Brain pericyte (primary cell): ENCODE results near the gene ATP6V0A1.

Experiments
- DNase-seq: peaks from one replicate; pipeline ENCODE4 v3.0.0-alpha.2; 2012; ENCODE audit warnings: low read depth, low spot score

The ATP6V0A1 gene

DNA sequence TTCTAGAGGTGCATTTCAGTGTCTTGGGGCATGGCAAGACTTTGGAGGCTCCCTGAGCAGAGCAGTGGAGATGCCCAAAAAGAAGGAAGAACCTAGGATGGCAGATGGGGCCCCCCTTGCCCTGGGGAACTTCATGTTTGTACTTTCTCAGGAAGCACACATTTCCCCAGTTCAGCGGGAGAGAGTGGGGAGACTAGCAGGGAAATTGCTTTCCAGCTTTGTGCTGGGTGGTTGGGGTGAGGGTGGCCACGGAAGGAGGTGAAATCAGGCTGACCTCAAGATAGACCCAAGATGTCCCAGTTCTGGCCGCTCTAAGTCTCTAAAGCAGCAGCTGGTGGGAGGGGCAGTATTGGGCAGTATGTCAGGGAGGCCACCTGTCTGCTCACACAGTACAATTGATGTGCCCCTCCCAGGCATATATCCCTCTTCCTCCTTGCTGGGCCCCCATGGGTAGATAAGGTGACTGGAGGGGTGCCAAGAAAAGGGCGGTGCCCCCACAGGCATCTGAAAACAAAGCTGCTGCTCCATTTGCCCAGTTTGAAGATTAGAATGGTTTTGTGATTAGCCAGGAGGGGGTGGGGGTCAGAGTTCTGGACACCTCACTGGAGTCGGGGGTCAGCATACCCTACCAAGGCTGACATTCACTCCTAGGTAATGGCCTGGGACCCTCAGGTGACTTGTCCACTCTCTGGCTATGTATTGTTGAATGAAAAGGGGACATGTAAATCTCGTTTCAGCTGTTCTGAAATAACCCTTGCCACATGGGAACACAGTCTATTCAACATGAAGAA, 60.3 kb downstream of the ATP6V0A1 start:
- DNase-seq: no peak

DNA sequence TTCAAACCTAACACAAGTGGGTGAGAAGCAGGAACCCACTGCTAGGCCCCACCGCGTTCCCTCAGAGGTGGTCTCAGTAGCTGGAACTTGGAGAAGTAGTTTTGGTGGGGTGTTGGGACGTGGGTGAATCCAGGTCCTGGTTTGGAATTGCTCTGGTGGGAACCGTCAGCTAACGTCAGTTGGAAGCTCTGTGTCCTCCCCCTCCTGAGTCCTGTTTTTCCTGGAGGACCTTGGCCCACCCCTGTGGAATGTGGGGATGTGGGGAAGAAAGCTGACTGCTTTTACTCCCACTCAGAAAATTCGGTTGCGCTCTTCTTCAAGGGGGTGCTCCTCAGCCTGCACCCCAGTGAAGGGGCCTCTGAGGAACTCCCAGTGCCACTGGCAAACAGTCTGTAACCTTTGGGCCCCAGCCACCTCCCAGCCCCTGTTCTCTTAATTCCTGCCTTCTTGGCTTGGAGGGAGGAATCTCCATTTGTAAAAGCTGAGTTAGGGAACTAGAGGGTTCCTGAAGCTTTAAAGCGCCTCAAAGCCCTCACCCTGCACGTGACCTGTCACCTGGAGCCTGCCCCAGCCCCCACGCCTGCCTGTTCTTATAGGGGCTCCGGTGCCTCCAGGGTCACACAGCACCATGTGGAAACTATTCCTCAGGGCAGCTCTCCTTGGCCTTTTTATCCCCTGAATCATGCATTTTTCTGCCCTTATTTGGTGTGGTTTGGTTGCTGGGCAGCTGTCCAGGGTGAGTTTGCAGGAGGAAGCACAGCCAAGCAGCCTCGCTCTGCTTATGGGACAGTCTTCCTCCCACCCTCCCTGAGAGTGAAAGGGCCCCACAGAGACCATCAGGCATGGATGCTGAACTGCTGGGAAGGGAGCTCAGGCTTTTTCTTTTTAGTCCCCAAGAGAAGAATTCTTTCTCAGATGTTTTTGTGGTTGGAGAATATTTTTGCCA, 61.1 kb downstream of the ATP6V0A1 start:
- DNase-seq: peak; percentile 89

DNA sequence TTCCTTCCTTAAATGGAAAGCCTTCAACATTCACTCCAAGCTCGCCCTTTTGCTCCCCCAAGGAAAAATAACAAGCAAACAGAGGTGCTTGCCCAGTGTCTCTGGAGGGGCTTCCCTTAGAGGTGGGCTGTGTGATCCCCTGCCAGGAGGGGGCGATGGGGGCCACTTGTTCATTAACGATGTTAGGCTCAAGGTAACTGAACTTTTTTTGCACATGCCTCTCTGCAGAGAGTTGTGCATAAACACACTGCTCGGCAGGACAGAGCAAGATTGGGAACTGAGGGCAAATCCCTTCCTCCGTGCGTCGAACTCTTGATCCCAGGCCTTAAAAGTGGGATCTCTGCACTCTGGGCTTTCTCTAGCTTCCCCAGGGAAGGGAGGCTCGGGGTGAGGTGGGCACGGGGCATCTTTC, 61.9 kb downstream of the ATP6V0A1 start:
- DNase-seq: no peak

DNA sequence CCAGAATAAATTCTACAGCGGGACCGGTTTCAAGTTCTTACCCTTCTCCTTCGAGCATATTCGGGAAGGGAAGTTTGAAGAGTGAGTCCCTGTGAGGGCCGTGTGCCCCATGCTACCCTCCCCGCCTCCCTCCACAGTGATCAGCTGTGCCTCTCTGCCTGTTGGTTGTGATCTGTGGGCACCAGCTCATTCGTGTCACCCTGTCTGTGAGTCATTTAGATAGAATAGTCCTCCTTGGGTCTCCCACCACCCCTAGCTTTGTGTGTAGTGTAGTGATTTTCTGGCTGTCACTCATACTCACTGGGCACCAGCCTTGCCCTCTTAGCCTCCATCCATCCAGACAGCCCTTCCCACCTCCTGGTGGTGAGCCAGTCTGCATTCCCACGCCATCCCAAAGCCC, 62.4 kb downstream of the ATP6V0A1 start:
- no peak for DNase-seq

DNA sequence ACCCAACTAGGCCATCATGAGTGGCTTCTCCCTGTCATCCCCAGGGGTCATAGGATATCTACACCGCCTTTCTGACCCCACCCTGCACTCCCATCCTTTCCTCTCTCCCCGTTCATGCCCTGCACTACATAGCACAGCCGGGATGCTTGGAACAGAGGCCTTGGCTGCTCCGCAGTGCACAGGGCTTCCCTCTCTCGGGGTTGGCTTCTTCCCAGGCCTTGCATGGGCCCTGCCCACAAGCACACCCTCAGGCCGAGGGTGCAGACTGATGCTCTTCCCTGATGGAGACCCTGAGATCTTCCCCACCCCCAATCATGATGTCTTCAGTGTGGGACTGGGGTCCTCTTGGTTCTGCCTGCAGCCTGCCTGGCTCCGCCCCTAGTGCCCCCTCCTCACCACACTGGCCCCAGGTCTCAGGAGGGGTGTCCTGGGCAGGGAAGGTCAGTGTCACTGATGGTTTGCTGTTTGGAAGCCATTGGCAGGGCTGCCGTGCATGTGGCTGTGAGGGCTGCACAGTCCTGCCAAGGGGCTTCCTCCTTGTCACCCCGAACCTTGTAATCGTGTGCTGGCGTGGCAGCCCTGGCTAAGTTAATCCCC, 63.1 kb downstream of the ATP6V0A1 start:
- no peak for DNase-seq

DNA sequence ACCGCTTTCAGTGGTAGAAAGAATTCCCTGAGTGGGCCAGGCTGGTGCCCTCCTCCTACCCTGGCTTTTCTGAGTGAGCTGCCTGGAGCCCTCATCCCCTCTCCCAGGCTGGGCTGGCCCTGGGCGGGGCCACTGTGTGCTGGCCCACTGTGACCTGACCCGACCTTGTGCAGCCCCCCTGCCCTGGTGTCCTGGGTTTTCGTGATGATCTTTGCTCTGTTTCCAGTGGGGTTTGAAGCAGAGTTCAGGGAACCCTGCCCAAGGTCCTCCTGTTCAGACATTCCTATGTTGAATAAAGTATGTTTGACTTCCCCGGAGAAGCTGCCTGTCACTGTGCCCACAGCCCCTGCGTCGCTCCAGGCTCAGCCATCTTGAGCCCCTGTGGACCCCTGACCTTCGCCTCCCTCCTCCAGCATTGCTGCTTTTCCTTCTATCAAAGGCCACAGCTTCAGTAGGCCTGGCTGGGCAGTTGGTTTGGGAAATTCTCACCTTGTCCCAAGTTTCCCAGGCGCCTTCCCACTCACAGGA, 63.6 kb downstream of the ATP6V0A1 start:
- DNase-seq: no peak

DNA sequence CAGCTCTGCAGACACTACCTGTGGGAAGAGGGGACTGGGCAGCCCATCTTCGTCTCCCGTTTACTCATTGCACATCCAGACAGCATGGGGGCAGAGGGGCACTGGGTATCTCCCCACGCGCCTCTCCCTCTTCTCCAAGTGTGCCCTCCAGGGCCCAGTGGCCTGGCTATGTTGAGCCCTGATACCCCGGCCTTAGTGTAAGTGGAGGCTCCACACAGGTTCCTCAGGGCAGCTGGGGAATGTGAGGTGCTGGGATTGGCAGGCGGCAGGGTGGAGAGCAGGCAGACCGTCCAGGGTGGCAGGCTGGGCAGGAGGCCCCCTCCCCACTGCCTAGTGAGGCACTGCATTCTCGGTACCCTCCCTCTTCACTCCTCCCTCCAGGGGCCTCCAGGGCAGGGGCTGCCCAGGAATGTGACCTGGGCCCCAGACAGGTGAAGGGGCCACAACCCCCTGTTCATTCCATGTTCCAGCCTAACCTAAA, 64.2 kb downstream of the ATP6V0A1 start:
- DNase-seq: no peak

DNA sequence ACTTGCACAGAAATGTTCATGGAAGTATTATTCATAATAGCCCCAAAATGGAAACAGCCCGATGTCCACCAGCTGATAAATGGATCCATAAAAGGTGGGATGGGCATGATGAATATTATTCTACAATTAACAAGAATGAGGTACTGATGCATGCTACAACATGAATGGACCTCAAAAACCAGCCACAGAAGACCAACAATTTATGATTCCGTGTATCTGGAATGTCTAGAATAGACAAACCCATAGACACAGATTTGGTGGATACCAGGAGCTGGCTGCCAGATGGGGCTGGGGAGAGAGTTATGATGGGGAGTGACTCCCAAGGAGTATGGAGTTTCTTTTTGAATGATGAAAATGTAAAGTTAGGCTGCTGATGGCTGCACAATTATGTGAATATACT, 66.5 kb downstream of the ATP6V0A1 start:
- DNase-seq: no peak

DNA sequence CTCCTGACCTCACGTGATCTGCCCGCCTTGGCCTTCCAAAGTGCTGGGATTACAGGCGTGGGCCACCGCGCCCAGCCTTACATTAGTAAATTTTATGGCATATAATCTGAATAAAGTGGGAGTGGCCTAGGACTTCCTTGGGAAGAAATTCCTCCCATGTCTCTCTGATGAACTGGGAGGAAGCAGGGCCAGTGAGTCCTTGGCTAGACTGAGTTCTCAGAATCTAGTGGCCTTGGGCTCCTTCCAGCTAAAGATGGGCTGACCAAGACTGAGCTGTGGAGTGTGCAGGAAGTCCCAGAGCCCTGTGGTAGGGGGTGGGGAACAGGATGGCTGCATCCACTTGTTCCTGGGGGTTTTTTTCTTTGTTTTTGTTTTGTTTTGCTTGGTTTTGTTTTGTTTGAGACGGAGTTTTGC, 67.4 kb downstream of the ATP6V0A1 start:
- no peak for DNase-seq

DNA sequence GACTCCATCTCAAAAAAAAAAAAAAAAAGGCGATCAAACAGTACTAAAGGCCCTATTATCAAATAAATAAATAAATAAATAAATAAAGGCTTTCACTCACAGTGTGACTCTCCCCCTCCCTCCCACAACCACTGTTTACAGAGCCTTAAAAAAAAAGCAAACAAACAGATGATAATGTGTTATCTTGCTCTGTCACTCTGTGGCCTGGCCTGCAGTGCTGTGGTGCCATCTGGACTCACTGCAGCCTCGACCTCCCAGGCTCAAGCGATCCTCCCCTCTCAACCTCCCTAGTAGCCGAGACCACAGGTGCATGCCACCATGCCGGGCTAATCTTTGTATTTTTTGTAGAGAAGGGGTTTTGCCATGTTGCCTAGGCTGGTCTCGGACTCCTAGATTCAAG, 69.3 kb downstream of the ATP6V0A1 start:
- no peak for DNase-seq

DNA sequence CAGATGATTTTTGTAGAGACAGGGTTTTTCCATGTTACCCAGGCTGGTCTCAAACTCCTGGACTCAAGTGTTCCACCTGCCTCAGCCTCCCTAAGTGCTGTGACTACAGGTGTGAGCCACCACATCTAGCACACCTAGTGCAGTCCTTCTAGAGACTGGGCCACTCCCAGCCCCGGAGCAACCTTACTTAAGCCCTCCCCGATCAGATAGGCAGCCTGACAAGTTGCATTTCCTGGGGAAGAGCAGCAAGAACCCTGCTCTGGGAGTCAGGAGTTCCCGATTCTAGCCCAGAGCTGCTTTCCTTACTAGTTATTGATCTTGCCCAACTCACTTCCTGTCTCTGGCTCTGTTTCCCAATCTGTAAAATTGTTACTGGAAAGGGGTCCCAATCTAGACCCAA, 70.4 kb downstream of the ATP6V0A1 start:
- no peak for DNase-seq

DNA sequence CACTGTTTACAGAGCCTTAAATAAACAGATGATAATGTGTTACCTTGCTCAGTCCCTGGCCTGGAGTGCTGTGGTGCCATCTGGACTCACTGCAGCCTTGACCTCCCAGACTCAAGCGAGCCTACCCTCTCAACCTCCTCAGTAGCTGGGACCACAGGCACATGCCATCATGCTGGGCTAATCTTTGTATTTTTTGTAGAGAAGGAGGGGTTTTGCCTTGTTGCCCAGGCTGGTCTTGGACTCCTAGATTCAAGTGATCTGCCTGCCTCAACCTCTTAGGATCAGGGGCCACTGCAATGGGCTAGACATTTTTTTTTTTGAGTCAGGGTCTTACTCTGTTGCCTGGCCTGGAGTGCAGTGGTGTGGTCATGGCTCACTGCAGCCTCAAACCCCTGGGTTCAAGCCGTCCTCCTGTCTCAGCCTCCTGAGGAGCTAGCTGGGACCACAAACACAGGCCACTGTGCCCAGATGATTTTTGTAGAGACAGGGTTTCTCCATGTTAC, 72.3 kb downstream of the ATP6V0A1 start:
- no peak for DNase-seq

DNA sequence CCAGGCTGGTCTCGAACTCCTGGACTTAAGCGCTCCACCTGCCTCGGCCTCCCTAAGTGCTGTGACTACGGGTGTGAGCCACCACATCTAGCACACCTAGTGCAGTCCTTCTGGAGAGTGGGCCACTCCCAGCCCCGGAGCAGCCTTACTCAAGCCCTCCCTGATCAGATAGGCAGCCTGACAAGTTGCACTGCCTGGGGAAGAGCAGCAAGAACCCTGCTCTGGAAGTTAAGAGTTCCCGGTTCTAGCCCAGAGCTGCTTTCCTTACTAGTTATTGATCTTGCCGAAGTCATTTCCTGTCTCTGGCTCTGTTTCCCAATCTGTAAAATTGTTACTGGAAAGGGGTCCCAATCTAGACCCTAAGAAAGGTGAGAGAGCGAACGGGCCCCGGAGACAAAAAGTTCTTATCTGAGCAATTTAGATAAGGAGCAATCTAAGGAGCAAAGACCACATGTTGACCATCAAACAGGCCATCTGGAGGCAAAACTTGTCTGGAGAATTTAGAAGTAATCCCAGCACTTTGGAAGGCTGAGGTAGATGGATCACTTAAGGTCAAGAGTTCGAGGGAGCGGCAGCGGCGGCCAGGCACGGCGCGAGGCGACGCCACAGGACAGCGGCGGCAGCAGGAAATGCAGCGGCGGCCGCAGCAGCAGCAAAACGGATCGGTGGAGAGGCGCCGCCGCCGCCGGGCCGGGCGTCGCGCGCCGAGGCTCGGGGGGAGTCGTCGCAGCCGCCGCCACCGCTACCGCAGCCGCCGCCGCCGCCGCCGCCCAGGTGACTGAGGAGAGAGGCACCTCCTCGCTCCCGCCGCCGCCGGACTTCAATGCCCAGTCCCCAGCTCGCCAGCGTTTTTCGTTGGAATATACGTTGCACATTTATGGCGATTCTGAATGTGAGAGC, 73.0 kb downstream of the ATP6V0A1 start:
- no peak for DNase-seq

DNA sequence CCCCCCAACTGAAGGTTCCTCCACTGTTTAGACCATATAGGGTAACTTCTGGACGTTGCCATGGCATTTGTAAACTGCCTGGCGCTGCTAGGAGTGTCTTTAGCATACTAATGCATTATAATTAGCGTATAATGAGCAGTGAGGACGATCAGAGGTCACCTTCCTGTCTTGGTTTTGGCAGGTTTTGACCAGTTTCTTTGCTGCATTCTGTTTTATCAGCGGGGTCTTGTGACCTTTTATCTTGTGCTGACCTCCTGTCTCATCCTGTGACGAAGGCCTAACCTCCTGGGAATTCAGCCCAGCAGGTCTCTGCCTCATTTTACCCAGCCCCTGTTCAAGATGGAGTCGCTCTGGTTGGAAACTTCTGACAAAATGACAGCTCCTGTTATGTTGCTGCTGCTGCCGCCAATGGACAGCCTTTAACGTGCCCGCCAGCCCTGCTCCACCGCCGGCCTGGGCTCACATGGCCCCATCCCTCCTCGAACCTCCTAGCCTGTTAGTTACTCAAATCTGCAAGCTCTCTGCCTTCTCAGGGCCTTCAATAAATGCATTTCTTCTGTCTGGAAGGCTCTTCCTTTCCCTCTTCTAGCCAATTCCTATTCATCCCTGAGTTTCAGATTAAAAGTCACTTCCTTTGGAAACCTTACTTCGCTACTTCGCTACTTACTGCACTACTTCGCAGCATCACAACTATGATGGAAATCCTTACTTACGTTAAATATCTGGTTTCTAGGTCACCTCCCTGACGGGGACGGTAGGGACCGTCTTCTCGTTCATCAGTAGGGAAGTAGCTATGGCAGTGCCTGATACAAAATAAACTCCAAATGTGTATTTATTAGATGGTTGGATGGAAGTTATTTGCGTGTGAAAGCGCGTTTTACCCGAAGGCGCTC, 76.7 kb downstream of the ATP6V0A1 start:
- DNase-seq: no peak

DNA sequence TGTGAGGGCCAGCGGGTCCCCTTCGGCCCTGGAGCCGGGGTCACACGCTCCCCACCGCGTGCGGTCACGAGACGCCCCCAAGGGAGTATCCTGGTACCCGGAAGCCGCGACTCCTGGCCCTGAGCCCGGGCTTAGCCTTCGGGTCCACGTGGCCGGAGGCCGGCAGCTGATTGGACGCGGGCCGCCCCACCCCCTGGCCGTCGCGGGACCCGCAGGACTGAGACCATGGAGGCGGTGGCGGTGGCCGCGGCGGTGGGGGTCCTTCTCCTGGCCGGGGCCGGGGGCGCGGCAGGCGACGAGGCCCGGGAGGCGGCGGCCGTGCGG, 77.3 kb downstream of the ATP6V0A1 start, which contains the start of gene NAGLU:
NAGLU (plus strand) TSS at position 194 of the 324 bp plus-strand sequence; CDS start at position 226, 32 bp downstream.
- peak; percentile 57 for DNase-seq

DNA sequence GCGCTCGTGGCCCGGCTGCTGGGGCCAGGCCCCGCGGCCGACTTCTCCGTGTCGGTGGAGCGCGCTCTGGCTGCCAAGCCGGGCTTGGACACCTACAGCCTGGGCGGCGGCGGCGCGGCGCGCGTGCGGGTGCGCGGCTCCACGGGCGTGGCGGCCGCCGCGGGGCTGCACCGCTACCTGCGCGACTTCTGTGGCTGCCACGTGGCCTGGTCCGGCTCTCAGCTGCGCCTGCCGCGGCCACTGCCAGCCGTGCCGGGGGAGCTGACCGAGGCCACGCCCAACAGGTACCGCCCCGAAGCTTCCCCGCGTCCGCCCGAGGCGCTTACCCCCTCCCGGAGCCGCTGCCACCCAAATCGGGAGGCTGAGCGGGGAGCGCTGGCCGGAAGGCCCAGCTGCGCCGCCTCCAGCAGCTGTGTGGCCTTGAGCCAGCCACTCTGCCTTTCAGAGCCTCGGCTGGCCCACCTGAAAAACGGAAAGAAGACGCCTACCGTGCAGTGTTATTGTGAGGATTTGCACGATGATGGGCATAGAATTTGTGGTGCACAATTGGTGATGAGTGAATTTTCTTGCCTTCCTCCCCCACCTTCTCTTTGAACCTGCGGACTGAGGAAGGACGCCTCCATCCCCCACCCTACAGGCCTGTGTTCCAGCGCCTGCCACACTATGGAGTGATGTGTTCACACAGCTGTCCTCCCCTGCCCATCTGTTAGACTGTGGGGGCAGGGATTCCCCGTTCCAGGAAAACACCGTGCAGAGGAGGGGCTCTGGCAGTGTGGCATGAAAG, 77.9 kb downstream of the ATP6V0A1 start:
- no peak for DNase-seq

DNA sequence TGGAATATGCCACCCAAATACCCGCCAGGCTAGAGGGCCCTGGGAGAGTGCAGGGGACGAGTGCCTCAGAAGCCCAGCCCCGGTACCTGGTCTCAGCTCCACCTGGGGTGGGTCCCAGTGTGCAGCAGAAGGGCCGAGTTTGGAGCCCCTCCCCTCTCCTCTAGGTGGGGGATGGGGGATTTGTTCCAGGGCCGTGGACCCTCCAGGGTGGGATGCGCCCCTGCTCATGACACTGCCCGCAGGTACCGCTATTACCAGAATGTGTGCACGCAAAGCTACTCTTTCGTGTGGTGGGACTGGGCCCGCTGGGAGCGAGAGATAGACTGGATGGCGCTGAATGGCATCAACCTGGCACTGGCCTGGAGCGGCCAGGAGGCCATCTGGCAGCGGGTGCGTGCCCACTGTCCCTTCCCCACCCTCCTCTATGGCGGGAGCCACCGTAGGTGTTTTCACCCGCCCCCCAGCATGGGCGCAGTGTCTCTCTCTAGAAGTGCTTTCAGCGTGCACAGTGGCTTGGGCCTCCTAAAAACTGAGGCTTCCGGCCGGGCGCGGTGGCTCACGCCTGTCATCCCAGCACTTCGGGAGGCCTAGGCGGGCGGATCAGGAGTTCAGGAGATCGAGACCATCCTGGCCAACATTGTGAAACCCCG, 78.6 kb downstream of the ATP6V0A1 start:
- DNase-seq: no peak

DNA sequence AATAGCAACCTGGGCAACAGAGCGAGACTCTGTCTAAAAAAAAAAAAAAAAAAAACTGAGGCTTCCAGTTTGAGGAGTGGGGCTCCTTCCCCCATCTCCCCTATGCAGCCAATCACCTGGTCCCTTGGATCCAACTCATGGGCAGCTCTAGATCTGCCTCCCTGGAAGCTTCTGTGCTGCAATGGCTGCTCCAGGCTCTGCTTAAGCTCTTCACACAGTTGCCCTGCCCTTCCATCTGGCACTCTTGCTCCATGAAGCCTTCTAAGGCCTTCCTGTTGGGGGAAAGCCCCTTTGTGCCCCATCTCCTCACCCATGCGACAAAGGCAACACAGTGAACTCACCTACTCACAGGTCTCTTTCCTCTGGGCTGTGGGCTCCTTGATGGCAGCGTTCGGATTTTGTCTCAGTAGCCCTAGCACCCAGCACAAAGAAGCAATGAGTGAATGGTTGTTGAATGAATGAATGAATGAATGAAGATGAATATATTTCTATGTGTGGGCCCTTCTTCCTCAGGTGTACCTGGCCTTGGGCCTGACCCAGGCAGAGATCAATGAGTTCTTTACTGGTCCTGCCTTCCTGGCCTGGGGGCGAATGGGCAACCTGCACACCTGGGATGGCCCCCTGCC, 79.3 kb downstream of the ATP6V0A1 start:
- no peak for DNase-seq
